DND-41 (cell line): ENCODE measurements around the gene TYK2.

Source experiments
- ATAC-seq: fragments of 200-7000 bp; cut with Tn5 transposase; 3 replicates; pipeline ENCODE4 v1.9.1; 2021; ENCODE audit warnings: low read depth; ENCODE audit not compliant: insufficient read depth
- DNase-seq: peaks from one replicate; pipeline ENCODE4 v3.0.0-alpha.2; 2020
- H2AFZ ChIP-seq: 2 replicates; pipeline ENCODE4 v1.6.0; 2012; ENCODE audit warnings: low read depth, low read length
- H3K27ac ChIP-seq: 2 replicates; pipeline ENCODE4 v1.5.1; 2012; ENCODE audit warnings: low read length, inconsistent platforms
- H3K27me3 ChIP-seq: fragments of 200-600 bp; sonication (generic); 2 replicates; pipeline ENCODE4 v1.6.0; 2012; ENCODE audit warnings: low read length, mild to moderate bottlenecking, inconsistent platforms; ENCODE audit not compliant: insufficient read depth, poor library complexity
- H3K36me3 ChIP-seq: 2 replicates; pipeline ENCODE4 v1.5.1; 2012; ENCODE audit warnings: low read length, inconsistent platforms; ENCODE audit not compliant: insufficient read depth
- H3K4me1 ChIP-seq: 2 replicates; pipeline ENCODE4 v1.5.1; 2012; ENCODE audit warnings: mild to moderate bottlenecking, low read length; ENCODE audit not compliant: insufficient read depth
- H3K4me2 ChIP-seq: 2 replicates; pipeline ENCODE4 v1.6.0; 2012; ENCODE audit warnings: mild to moderate bottlenecking, moderate library complexity, low read length, inconsistent platforms; ENCODE audit not compliant: insufficient read depth
- H3K4me3 ChIP-seq, 2 experiments: fragments of 200-600 bp in 1 of 2; shearing (Covaris generic) in 1 of 2; 2 replicates each; pipeline ENCODE4 v1.5.1; 2012 to 2016; ENCODE audit warnings: inconsistent platforms in 2 of 2, low read length in 2 of 2, mild to moderate bottlenecking in 2 of 2, low read depth in 1 of 2, moderate library complexity in 1 of 2
- H3K79me2 ChIP-seq: 2 replicates; pipeline ENCODE4 v1.6.0; 2012; ENCODE audit warnings: low read length, inconsistent platforms; ENCODE audit not compliant: insufficient read depth
- H3K9ac ChIP-seq: 2 replicates; pipeline ENCODE4 v1.6.0; 2012; ENCODE audit warnings: low read depth, mild to moderate bottlenecking, inconsistent platforms, low read length, moderate library complexity
- H3K9me3 ChIP-seq: 2 replicates; pipeline ENCODE4 v1.5.1; 2012; ENCODE audit warnings: low read length, moderate library complexity, mild to moderate bottlenecking, inconsistent platforms; ENCODE audit not compliant: insufficient read depth, severe bottlenecking
- H4K20me1 ChIP-seq: 2 replicates; pipeline ENCODE4 v1.6.0; 2012; ENCODE audit warnings: low read length; ENCODE audit not compliant: insufficient read depth
- CTCF ChIP-seq: IDR thresholded peaks from 2 replicates; pipeline ENCODE4 v1.5.1; 2012; ENCODE audit warnings: borderline replicate concordance, low read length, moderate library complexity, mild to moderate bottlenecking; ENCODE audit not compliant: poor library complexity, severe bottlenecking; ENCODE audit errors: extremely low read depth
- EZH2 ChIP-seq: IDR thresholded peaks from 3 replicates; pipeline ENCODE4 v1.6.1; 2012; ENCODE audit warnings: borderline replicate concordance, low read depth, mild to moderate bottlenecking, moderate library complexity, low read length, inconsistent platforms; ENCODE audit not compliant: severe bottlenecking

The TYK2 gene

GRCh38 chr19:10419200-10419645 lies 38.9 kb upstream of the TYK2 start:
- Histone ChIP-seq H3K9ac (peak overlapping the region; percentile 45), H3K27me3 (peaks cover 56% of the 10 kb centered on the region), H4K20me1 (peaks cover 25% of the 10 kb centered on the region), H3K36me3 (no peaks in the 10 kb centered on the region), H3K4me2 (peak overlapping the region; percentile 74), H3K4me3 (peak overlapping the region in 1 of 2 experiments; percentile 59; a peak in 3 of 4 replicates), H2AFZ (peak overlapping the region; percentile 28; the same call in 1 of the 2 replicates), H3K4me1 (peaks cover 41% of the 10 kb centered on the region), H3K27ac (no peak overlapping the region), H3K79me2 (no peaks in the 10 kb centered on the region), H3K9me3 (no peaks in the 10 kb centered on the region)
- peak; percentile 31 for ATAC-seq
- TF ChIP-seq CTCF (no peak), EZH2 (no peak)
- peak; percentile 56 for DNase-seq

DNA sequence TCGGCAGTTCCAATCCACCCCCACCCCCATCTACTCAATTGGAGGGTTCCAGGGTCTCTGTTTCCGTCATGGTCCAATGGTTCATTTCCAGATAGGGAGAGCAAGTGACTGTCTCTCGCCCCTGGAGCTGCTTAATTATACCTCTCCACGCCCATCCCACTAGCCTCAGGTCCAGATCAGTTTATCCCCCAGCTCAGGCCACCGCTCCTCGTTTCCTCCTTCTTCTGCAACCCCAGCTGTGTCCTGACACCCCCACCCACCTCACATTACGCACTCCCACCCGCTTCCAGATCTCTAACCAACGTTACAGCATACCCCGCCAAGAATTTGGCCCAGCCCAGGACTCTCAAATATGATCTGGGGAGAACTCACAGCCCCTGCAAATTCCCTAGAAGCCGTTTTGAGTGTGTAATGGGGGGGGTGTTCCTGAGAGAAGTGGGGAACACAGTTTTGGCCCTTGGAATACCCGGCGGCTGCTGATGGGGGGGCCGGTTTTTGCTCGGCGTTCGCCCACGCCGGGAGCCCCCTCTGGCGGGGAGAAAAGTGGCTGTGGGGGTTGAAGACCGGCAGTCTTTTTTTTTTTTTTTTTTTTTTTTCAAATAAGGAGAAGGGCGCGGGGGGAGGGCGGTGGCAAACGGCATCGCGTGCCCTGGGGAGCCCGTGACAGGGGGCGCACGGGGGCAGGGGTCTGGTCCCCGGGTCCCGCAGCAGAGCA lies 38.3 kb upstream of the TYK2 start:
- H3K4me1 ChIP-seq: peaks cover 40% of the 10 kb centered on the region
- TF ChIP-seq CTCF (peak; percentile 21), EZH2 (no peak)
- peak overlapping the region; percentile 74 for H3K4me2 ChIP-seq
- H4K20me1 ChIP-seq: peaks cover 22% of the 10 kb centered on the region
- peaks cover 50% of the 10 kb centered on the region for H3K27me3 ChIP-seq
- ATAC-seq (no peak), DNase-seq (peak; percentile 34)
- H2AFZ ChIP-seq: no peak overlapping the region
- no peaks in the 10 kb centered on the region for H3K36me3 ChIP-seq
- no peaks in the 10 kb centered on the region for H3K9me3 ChIP-seq
- H3K79me2 ChIP-seq: no peaks in the 10 kb centered on the region
- H3K9ac ChIP-seq: peak overlapping the region; percentile 45; the same call in 1 of the 2 replicates
- peak overlapping the region in 1 of 2 experiments; percentile 59; a peak in 2 of 4 replicates for H3K4me3 ChIP-seq
- no peak overlapping the region for H3K27ac ChIP-seq

DNA sequence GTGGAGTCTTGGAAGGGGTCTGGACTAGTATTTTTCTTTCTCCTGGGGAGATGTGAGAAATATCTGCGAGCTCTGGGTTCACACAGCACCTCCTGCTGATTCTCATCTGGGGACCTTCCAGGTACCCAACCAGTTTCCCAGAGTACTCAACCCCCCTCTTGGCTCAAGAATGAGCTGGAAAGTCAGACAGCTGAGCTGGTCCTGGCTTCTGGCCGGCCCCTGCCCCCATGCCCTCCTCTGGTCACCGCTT lies 37.8 kb upstream of the TYK2 start:
- Histone ChIP-seq H2AFZ (no peak overlapping the region), H4K20me1 (peaks cover 21% of the 10 kb centered on the region), H3K4me3 (no peak overlapping the region), H3K79me2 (no peaks in the 10 kb centered on the region), H3K27ac (no peak overlapping the region), H3K36me3 (no peaks in the 10 kb centered on the region), H3K4me1 (peaks cover 44% of the 10 kb centered on the region), H3K9ac (no peak overlapping the region), H3K9me3 (no peaks in the 10 kb centered on the region), H3K4me2 (no peak overlapping the region), H3K27me3 (peaks cover 49% of the 10 kb centered on the region)
- ATAC-seq: no peak
- no peak for DNase-seq
- TF ChIP-seq EZH2 (no peak), CTCF (no peak)
